Vagina (tissue), 2 donors: ENCODE results near the gene WDR82.

Source experiments
- CTCF ChIP-seq, 3 experiments: fragments of 450-650 bp in 2 of 3; fragments of 200-600 bp in 1 of 3; sonication (generic) in 1 of 3; IDR thresholded peaks; one replicate each; pipeline ENCODE4 v1.5.1; 2017 to 2019; ENCODE audit warnings: antibody characterized with exemption in 3 of 3, mild to moderate bottlenecking in 2 of 3, moderate library complexity in 2 of 3
- POLR2A ChIP-seq, 2 donors: fragments of 450-650 bp; IDR thresholded peaks; one replicate each; pipeline ENCODE4 v1.6.1; 2017; ENCODE audit warnings: antibody characterized with exemption in 2 of 2, mild to moderate bottlenecking in 2 of 2, moderate library complexity in 2 of 2

- TF ChIP-seq CTCF (IDR thresholded peaks at IDR 0.05): no peak
- no peak for TF ChIP-seq POLR2A (IDR thresholded peaks at IDR 0.05)
Measured at GRCh38 chr3:52314489-52314888, 36.0 kb upstream of the WDR82 start.
